ENCODE results near the gene KIAA1614.

Gene KIAA1614

GRCh38 chr1:180921386-180921785, 8.7 kb downstream of the KIAA1614 start:
- no peak overlapping the region for H3K4me2 ChIP-seq (ENCODE audit: low read length)
- H3K36me3 ChIP-seq (ENCODE audit: insufficient read depth, low read length), result peaks cover 12% of the 10 kb centered on the region
- peaks cover 17% of the 10 kb centered on the region for H3K4me1 ChIP-seq (ENCODE audit: control insufficient read depth, insufficient read depth, low read length)
- H3K4me3 ChIP-seq (ENCODE audit: low read length), result no peak overlapping the region
- H3K9me3 ChIP-seq (replicated peaks; ENCODE audit: low read length), result no peaks in the 10 kb centered on the region
- no peak overlapping the region for H3K9ac ChIP-seq (ENCODE audit: low read depth, low read length)
- no peaks in the 10 kb centered on the region for H3K27me3 ChIP-seq (ENCODE audit: control insufficient read depth, insufficient read depth, low read length)

DNA sequence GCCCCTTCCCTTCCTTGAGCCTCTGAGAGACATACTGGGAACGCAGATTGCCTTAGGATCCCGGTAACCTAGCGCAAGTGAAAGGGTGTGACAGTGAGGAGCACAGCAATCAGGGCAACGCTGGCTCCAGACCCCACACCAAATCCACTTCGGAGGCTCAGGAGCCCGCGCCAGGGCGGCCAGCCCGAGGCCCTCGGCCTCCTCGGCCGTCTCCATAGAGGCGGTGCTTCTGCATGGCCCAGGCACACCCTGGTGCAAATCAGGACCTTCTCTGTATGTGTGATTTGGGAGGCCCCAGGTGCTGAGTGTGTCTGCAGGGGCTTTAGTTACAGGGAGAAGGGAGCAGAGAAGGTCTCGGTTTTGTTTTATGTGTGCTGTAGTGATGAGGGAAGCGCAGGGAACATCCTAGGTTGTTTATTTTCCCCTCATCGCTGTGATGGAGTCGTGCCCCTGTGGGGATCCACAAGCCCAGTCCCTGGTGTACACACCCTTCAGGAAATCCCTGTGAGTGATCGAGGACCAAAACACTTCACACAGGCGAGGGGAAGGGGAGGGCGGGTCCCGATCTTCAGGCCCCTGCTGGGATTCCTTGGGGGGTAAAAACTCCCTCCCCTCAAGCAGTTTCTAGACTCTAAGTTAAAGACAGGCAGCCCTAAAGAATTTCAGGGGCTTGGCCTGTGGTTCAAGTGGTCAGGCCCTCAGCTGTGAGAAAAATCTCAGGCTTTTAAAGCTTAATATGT, 9.4 kb downstream of the KIAA1614 start:
- H3K9ac ChIP-seq (ENCODE audit: low read depth, low read length), result no peak overlapping the region
- H3K4me1 ChIP-seq (ENCODE audit: control insufficient read depth, insufficient read depth, low read length), result peaks cover 24% of the 10 kb centered on the region
- no peaks in the 10 kb centered on the region for H3K9me3 ChIP-seq (replicated peaks; ENCODE audit: low read length)
- H3K27me3 ChIP-seq (ENCODE audit: control insufficient read depth, insufficient read depth, low read length), result no peaks in the 10 kb centered on the region
- peaks cover 6% of the 10 kb centered on the region for H3K36me3 ChIP-seq (ENCODE audit: insufficient read depth, low read length)
- no peak overlapping the region for H3K4me3 ChIP-seq (ENCODE audit: low read length)
- H3K4me2 ChIP-seq (ENCODE audit: low read length), result no peak overlapping the region

DNA sequence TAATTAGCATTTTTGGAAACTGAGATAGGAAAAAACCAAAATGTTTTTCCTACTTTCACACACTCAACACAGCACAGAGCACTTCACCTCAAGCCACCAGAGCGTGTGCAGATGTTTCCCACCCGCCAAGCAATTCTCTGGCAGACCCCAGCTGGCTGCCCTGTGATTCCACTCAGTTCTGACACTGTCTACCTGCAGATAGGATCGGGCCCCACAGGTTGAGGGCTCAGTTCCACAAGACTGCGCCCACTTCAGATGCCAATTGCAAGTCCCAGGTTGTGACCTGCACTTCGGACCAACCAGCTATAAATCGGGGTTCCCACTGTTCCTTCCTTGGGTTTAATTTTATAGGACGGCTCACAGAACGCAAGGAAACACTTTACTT, 9.9 kb downstream of the KIAA1614 start:
- Histone ChIP-seq H3K36me3 (ENCODE audit: insufficient read depth, low read length) (peaks cover 3% of the 10 kb centered on the region), H3K9me3 (replicated peaks; ENCODE audit: low read length) (no peaks in the 10 kb centered on the region), H3K9ac (ENCODE audit: low read depth, low read length) (no peak overlapping the region), H3K27me3 (ENCODE audit: control insufficient read depth, insufficient read depth, low read length) (no peaks in the 10 kb centered on the region), H3K4me2 (ENCODE audit: low read length) (no peak overlapping the region), H3K4me1 (ENCODE audit: control insufficient read depth, insufficient read depth, low read length) (peaks cover 29% of the 10 kb centered on the region), H3K4me3 (ENCODE audit: low read length) (no peak overlapping the region)

- H3K4me3 ChIP-seq (ENCODE audit: low read length), result no peak overlapping the region
- no peak overlapping the region for H3K9ac ChIP-seq (ENCODE audit: low read depth, low read length)
Measured at GRCh38 chr1:180923021-180923841, 10.5 kb downstream of the KIAA1614 start.

GRCh38 chr1:180923887-180924286, 11.2 kb downstream of the KIAA1614 start:
- H3K4me3 ChIP-seq (ENCODE audit: low read length), result no peak overlapping the region

More at GRCh38 chr1:180923021-180923841, 10.5 kb downstream of the KIAA1614 start:
- Histone ChIP-seq H3K4me2 (ENCODE audit: low read length) (peak overlapping the region; percentile 7), H3K27me3 (ENCODE audit: control insufficient read depth, insufficient read depth, low read length) (no peaks in the 10 kb centered on the region), H3K4me1 (ENCODE audit: control insufficient read depth, insufficient read depth, low read length) (peaks cover 30% of the 10 kb centered on the region), H3K9me3 (replicated peaks; ENCODE audit: low read length) (no peaks in the 10 kb centered on the region), H3K36me3 (ENCODE audit: insufficient read depth, low read length) (no peaks in the 10 kb centered on the region)

GRCh38 chr1:180924939-180925338, 12.2 kb downstream of the KIAA1614 start:
- H3K4me2 ChIP-seq (ENCODE audit: low read length), result no peak overlapping the region
- H3K4me3 ChIP-seq (ENCODE audit: low read length), result no peak overlapping the region
- H3K36me3 ChIP-seq (ENCODE audit: insufficient read depth, low read length), result no peaks in the 10 kb centered on the region
- H3K9me3 ChIP-seq (replicated peaks; ENCODE audit: low read length), result no peaks in the 10 kb centered on the region
- H3K4me1 ChIP-seq (ENCODE audit: control insufficient read depth, insufficient read depth, low read length), result peaks cover 30% of the 10 kb centered on the region
- no peak overlapping the region for H3K9ac ChIP-seq (ENCODE audit: low read depth, low read length)
- H3K27me3 ChIP-seq (ENCODE audit: control insufficient read depth, insufficient read depth, low read length), result no peaks in the 10 kb centered on the region

More at GRCh38 chr1:180923887-180924286, 11.2 kb downstream of the KIAA1614 start:
- H3K4me1 ChIP-seq (ENCODE audit: control insufficient read depth, insufficient read depth, low read length), result peaks cover 30% of the 10 kb centered on the region
- no peaks in the 10 kb centered on the region for H3K27me3 ChIP-seq (ENCODE audit: control insufficient read depth, insufficient read depth, low read length)
- H3K36me3 ChIP-seq (ENCODE audit: insufficient read depth, low read length), result no peaks in the 10 kb centered on the region
- H3K4me2 ChIP-seq (ENCODE audit: low read length), result no peak overlapping the region
- H3K9ac ChIP-seq (ENCODE audit: low read depth, low read length), result no peak overlapping the region
- H3K9me3 ChIP-seq (replicated peaks; ENCODE audit: low read length), result no peaks in the 10 kb centered on the region

DNA sequence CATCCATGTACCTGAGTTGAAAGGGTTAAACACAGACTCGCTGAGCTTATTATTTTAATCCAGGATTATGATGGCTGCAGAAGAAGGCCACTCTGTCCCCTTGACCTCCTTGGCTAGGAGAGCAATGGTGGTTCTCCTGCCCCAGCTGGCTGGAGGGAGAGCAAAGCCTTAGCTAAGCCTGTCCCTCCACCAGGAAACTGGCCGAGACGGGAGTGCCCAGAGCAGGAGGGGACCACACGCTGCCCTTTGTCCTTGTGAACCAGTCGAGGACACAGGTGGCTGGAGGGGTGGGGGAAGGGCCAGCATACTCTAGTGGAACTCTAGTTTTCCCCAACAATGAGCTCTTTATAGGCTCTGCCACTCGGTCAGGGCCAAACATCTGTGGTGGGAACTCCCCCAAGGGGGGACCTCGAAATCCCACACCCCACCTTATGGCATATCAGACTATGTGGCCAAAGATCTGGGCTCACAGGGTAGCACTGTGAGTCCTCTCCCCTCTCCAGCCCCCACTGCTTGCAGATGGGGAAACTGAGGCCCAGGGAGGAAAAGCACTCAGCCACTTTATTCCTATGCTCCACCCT, 12.9 kb downstream of the KIAA1614 start:
- Histone ChIP-seq H3K4me1 (ENCODE audit: control insufficient read depth, insufficient read depth, low read length) (peaks cover 30% of the 10 kb centered on the region), H3K4me2 (ENCODE audit: low read length) (peak overlapping the region; percentile 54), H3K4me3 (ENCODE audit: low read length) (no peak overlapping the region), H3K9me3 (replicated peaks; ENCODE audit: low read length) (no peaks in the 10 kb centered on the region), H3K36me3 (ENCODE audit: insufficient read depth, low read length) (no peaks in the 10 kb centered on the region), H3K9ac (ENCODE audit: low read depth, low read length) (no peak overlapping the region), H3K27me3 (ENCODE audit: control insufficient read depth, insufficient read depth, low read length) (no peaks in the 10 kb centered on the region)

DNA sequence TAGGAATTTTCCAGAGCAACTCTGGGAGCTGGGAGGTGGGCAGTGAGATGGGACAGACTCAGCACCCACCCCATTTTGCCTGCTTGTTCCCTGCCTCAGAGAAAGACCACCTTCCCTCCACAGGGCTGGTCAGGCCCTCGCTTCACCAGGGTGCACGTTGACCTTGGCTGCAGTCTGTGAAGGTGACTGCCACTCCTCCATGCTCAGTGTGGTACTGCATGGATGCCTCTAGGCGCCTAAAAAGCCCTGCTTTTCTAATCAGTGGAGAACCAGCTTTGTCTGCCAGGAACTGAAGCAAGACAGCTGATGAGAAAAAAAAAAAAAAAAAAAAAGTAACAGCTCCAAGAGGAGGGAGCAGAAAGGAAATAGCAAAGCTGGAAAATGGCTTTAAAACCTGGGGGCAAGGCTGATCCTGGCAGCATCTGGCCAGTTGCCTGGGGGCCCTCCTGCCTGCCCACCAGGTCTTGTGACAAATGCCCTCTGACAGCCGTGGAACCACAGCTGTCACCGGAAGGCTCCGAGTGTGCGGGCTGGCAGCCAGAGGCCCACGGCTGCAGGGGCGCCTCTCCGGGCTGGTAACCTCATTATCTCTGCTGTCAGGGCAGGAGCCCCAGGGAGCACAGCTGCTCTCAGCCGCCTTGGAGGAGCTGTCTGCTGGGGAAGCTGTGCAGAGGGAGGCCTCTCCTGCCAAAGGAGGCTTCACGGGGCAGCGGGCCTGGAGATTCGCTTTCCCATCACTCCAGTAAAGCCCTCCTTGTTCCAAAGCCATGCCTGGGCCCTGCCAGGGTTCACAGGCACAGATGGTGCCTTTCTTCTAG, 13.7 kb downstream of the KIAA1614 start:
- H3K4me1 ChIP-seq (ENCODE audit: control insufficient read depth, insufficient read depth, low read length), result peaks cover 30% of the 10 kb centered on the region
- peak overlapping the region; percentile 23 for H3K4me3 ChIP-seq (ENCODE audit: low read length)
- H3K4me2 ChIP-seq (ENCODE audit: low read length), result peak overlapping the region; percentile 54
- H3K27me3 ChIP-seq (ENCODE audit: control insufficient read depth, insufficient read depth, low read length), result no peaks in the 10 kb centered on the region
- no peak overlapping the region for H3K9ac ChIP-seq (ENCODE audit: low read depth, low read length)
- H3K36me3 ChIP-seq (ENCODE audit: insufficient read depth, low read length), result no peaks in the 10 kb centered on the region
- H3K9me3 ChIP-seq (replicated peaks; ENCODE audit: low read length), result no peaks in the 10 kb centered on the region

DNA sequence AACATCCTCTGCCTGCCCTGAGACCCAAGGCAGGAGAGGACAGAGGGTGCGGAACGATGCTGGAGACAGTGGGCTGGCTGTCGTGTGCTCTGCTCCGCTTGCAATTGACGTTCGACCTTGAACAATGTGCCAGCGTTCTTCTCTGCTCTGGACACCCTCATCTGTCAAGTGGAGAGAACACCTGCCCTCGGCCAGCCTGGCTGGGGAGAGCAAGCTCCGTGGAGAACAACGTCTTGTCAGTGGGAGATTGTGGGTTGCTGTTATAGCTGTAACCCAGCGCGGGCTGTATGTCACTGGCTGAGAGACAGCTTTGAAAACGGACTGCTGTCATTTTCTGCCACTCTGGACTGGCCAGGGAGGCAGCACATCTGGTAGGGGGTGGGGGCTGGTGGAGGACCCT, 14.7 kb downstream of the KIAA1614 start:
- Histone ChIP-seq H3K4me3 (ENCODE audit: low read length) (no peak overlapping the region), H3K9me3 (replicated peaks; ENCODE audit: low read length) (no peaks in the 10 kb centered on the region), H3K27me3 (ENCODE audit: control insufficient read depth, insufficient read depth, low read length) (no peaks in the 10 kb centered on the region), H3K4me1 (ENCODE audit: control insufficient read depth, insufficient read depth, low read length) (peaks cover 30% of the 10 kb centered on the region), H3K4me2 (ENCODE audit: low read length) (no peak overlapping the region), H3K9ac (ENCODE audit: low read depth, low read length) (no peak overlapping the region), H3K36me3 (ENCODE audit: insufficient read depth, low read length) (no peaks in the 10 kb centered on the region)

DNA sequence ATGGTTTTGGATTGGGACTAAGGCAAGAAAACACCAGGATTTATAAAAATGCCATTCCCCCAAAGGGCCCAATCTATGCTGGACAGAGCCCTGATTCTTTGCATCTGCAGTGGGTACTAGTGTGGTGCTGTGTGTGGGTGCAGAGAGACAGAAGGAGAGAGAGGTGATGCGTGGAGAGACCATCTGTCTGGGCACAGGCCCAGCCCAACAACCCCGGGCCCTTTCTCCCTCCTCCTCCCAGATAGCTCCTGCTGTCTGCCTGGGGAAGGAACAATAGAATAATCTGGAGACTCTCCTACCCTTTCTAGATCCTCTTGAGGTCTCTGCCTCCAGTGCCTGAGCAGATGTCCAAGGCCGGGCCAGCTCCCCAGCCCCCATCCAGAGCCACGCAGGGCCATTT, 15.1 kb downstream of the KIAA1614 start:
- no peaks in the 10 kb centered on the region for H3K36me3 ChIP-seq (ENCODE audit: insufficient read depth, low read length)
- H3K9ac ChIP-seq (ENCODE audit: low read depth, low read length), result no peak overlapping the region
- H3K4me1 ChIP-seq (ENCODE audit: control insufficient read depth, insufficient read depth, low read length), result peaks cover 28% of the 10 kb centered on the region
- H3K4me3 ChIP-seq (ENCODE audit: low read length), result no peak overlapping the region
- H3K4me2 ChIP-seq (ENCODE audit: low read length), result no peak overlapping the region
- H3K9me3 ChIP-seq (replicated peaks; ENCODE audit: low read length), result no peaks in the 10 kb centered on the region
- no peaks in the 10 kb centered on the region for H3K27me3 ChIP-seq (ENCODE audit: control insufficient read depth, insufficient read depth, low read length)

All from skeletal muscle satellite cell (primary cell).